HepG2 (cell line): Measurements from ENCODE around the gene SIRT7. TPM values are rescaled to one million over a fixed set of nuclear protein-coding genes. Genes with fewer than 3 reads are reported as not detected.

Experiments used
- CEBPG ChIP-seq: IDR thresholded peaks from 2 replicates; pipeline ENCODE4 v1.6.1; 2016
- JDP2 ChIP-seq: sonication (generic); formaldehyde crosslinking; IDR thresholded peaks from 2 replicates; pipeline ENCODE4 v1.8.1; 2022; ENCODE audit warnings: missing genetic modification reagents, borderline replicate concordance
- KDM4B ChIP-seq: sonication (generic); formaldehyde crosslinking; IDR thresholded peaks from 2 replicates; pipeline ENCODE4 v1.4.0; 2020; ENCODE audit warnings: missing genetic modification reagents
- NFATC3 ChIP-seq: sonication (generic); formaldehyde crosslinking; IDR thresholded peaks from 2 replicates; pipeline ENCODE4 v1.5.1; 2020; ENCODE audit warnings: mild to moderate bottlenecking, missing genetic modification reagents
- NFKBIZ ChIP-seq: IDR thresholded peaks from 2 replicates; pipeline ENCODE4 v1.6.1; 2018; ENCODE audit warnings: missing genetic modification reagents, missing compliant biosample characterization
- POLR2AphosphoS2 ChIP-seq: IDR thresholded peaks from 2 replicates; pipeline ENCODE4 v1.6.1; 2011; ENCODE audit warnings: low read depth, low read length, improper control_type of control experiment
- POLR2G ChIP-seq: fragments of 200-400 bp; formaldehyde crosslinking; IDR thresholded peaks from 2 replicates; pipeline ENCODE4 v1.6.1; 2018; ENCODE audit warnings: mild to moderate bottlenecking, low read depth, low read length, moderate library complexity
- SP2 ChIP-seq: sonication (generic); formaldehyde crosslinking; IDR thresholded peaks from 2 replicates; pipeline ENCODE4 v1.5.1; 2020; ENCODE audit warnings: mild to moderate bottlenecking, missing genetic modification reagents
- ZC3H13 ChIP-seq: sonication (generic); formaldehyde crosslinking; IDR thresholded peaks from 2 replicates; pipeline ENCODE4 v1.8.1; 2023; ENCODE audit warnings: mild to moderate bottlenecking, missing genetic modification reagents, moderate library complexity
- ZNF335 ChIP-seq: sonication (generic); formaldehyde crosslinking; IDR thresholded peaks from 2 replicates; pipeline ENCODE4 v1.4.0; 2020; ENCODE audit warnings: missing genetic modification reagents
- ZNF577 ChIP-seq: sonication (generic); formaldehyde crosslinking; IDR thresholded peaks from 2 replicates; pipeline ENCODE4 v1.4.0; 2020; ENCODE audit warnings: mild to moderate bottlenecking, low read depth, missing genetic modification reagents, borderline replicate concordance
- polyA plus RNA-seq, 8 experiments: library from polyadenylated mRNA; depleted of rRNA in 3 of 8; stranded (reverse) in 7 of 8; unstranded in 1 of 8; fragments of >200 nt; fragmentation: Illumina TruSeq in 4 of 8; extraction: Trizol in 4 of 8; gene quantifications; 2 replicates each; pipeline versions ENCODE4 v1.2.1 to v1.2.3, GENCODE V29; 2011 to 2016; ENCODE audit warnings: low read depth in 4 of 8, missing spikeins in 1 of 8, mixed read lengths in 1 of 8; ENCODE audit not compliant: insufficient read depth in 1 of 8
- total RNA-seq, 5 experiments: library from RNA; depleted of rRNA; stranded (reverse); fragments of >200 nt; fragmentation: Illumina TruSeq; extraction: Trizol; gene quantifications; 2 replicates each; pipeline ENCODE4 v1.2.3, GENCODE V29; 2016; ENCODE audit warnings: low read depth in 1 of 5
- TF ChIP-seq, protein P1 (sequence below): sonication (generic); formaldehyde crosslinking; IDR thresholded peaks from 2 replicates; pipeline ENCODE4 v1.4.0; 2020; ENCODE audit warnings: missing genetic modification reagents, borderline replicate concordance
- TF ChIP-seq, protein P2 (sequence below): sonication (generic); formaldehyde crosslinking; IDR thresholded peaks from 2 replicates; pipeline ENCODE4 v1.5.1; 2020; ENCODE audit warnings: missing genetic modification reagents, mild to moderate bottlenecking, borderline replicate concordance
- TF ChIP-seq, protein P3 (sequence below): sonication (generic); formaldehyde crosslinking; IDR thresholded peaks from 2 replicates; pipeline ENCODE4 v1.4.0; 2020; ENCODE audit warnings: missing genetic modification reagents
- TF ChIP-seq, protein P4 (sequence below): sonication (generic); formaldehyde crosslinking; IDR thresholded peaks from 2 replicates; pipeline ENCODE4 v1.8.0; 2022; ENCODE audit warnings: mild to moderate bottlenecking, missing genetic modification reagents, moderate library complexity
- TF ChIP-seq, protein P5 (sequence below): sonication (generic); formaldehyde crosslinking; conservative IDR thresholded peaks from 2 replicates; pipeline ENCODE4 v1.8.0; 2022; ENCODE audit warnings: mild to moderate bottlenecking, moderate library complexity, missing genetic modification reagents
- TF ChIP-seq, protein P6 (sequence below): conservative IDR thresholded peaks from 2 replicates; pipeline ENCODE4 v1.6.1; 2018; ENCODE audit warnings: missing genetic modification reagents

SIRT7 gene
- total and polyA plus RNA-seq, 2 of the 13 experiments (the other 11 are each of a cell fraction or from before 2014, with no cell fraction given): 8.3 to 24.8 TPM

DNA sequence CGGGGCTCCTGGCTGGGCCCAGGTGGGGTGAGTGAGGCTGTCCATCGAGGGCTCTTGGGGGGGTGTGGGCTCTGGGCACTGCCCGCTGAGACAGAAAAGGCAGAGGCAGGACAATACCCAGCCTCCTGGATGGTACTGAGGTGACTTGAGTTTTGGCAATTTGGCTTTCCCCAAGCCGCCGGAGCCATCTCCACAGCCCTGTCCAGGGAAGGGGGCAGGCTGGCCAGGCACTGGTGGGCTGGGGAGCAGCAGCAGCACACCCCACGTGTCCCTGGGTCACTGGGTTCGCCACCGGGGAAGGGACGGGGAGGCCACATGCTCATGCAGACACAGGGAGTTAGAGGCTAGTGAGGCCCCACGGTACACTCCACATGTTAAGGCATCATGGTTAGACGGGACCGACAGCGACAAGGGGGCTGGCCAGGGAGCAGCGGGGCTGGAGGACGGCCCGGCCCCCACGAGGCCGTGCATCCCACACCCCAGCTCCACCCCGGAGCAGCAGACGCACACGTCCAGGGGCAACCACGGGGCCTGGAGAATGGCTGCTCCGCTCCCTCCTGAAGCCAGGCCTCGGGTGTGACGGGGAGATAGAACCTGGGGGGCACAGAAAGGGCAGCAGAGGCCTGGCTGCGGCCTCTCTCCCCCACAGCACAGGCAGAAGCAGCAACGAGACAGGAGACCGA lies 49.8 kb downstream of the SIRT7 start (continued):
- TF ChIP-seq JDP2 (CRISPR knock-in tag) (no peak; the same call in 1 of the 2 replicates), NFATC3 (0 out of 2 replicates have a peak, but pooled peaks have one; percentile 4), ZNF577 (no peak), POLR2G (peak; percentile 77), ZC3H13 (CRISPR knock-in tag) (peak; percentile 98), ZNF335 (CRISPR knock-in tag) (no peak; the same call in 1 of the 2 replicates), SP2 (CRISPR knock-in tag) (no peak), CEBPG (no peak), NFKBIZ (CRISPR knock-in tag) (0 out of 2 replicates have a peak, but pooled peaks have one; percentile 23), KDM4B (0 out of 2 replicates have a peak, but pooled peaks have one; percentile 20), POLR2AphosphoS2 (no peak; the same call in 1 of the 2 replicates)
- TF ChIP-seq, protein P1, sequence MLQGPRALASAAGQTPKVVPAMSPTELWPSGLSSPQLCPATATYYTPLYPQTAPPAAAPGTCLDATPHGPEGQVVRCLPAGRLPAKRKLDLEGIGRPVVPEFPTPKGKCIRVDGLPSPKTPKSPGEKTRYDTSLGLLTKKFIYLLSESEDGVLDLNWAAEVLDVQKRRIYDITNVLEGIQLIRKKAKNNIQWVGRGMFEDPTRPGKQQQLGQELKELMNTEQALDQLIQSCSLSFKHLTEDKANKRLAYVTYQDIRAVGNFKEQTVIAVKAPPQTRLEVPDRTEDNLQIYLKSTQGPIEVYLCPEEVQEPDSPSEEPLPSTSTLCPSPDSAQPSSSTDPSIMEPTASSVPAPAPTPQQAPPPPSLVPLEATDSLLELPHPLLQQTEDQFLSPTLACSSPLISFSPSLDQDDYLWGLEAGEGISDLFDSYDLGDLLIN: peak; percentile 65; the same call in 1 of the 2 replicates
- TF ChIP-seq, protein P2, sequence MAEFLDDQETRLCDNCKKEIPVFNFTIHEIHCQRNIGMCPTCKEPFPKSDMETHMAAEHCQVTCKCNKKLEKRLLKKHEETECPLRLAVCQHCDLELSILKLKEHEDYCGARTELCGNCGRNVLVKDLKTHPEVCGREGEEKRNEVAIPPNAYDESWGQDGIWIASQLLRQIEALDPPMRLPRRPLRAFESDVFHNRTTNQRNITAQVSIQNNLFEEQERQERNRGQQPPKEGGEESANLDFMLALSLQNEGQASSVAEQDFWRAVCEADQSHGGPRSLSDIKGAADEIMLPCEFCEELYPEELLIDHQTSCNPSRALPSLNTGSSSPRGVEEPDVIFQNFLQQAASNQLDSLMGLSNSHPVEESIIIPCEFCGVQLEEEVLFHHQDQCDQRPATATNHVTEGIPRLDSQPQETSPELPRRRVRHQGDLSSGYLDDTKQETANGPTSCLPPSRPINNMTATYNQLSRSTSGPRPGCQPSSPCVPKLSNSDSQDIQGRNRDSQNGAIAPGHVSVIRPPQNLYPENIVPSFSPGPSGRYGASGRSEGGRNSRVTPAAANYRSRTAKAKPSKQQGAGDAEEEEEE (CRISPR knock-in tag): no peak
- TF ChIP-seq, protein P3, sequence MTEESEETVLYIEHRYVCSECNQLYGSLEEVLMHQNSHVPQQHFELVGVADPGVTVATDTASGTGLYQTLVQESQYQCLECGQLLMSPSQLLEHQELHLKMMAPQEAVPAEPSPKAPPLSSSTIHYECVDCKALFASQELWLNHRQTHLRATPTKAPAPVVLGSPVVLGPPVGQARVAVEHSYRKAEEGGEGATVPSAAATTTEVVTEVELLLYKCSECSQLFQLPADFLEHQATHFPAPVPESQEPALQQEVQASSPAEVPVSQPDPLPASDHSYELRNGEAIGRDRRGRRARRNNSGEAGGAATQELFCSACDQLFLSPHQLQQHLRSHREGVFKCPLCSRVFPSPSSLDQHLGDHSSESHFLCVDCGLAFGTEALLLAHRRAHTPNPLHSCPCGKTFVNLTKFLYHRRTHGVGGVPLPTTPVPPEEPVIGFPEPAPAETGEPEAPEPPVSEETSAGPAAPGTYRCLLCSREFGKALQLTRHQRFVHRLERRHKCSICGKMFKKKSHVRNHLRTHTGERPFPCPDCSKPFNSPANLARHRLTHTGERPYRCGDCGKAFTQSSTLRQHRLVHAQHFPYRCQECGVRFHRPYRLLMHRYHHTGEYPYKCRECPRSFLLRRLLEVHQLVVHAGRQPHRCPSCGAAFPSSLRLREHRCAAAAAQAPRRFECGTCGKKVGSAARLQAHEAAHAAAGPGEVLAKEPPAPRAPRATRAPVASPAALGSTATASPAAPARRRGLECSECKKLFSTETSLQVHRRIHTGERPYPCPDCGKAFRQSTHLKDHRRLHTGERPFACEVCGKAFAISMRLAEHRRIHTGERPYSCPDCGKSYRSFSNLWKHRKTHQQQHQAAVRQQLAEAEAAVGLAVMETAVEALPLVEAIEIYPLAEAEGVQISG (CRISPR knock-in tag): peak; percentile 43; the same call in 1 of the 2 replicates
- TF ChIP-seq, protein P4, sequence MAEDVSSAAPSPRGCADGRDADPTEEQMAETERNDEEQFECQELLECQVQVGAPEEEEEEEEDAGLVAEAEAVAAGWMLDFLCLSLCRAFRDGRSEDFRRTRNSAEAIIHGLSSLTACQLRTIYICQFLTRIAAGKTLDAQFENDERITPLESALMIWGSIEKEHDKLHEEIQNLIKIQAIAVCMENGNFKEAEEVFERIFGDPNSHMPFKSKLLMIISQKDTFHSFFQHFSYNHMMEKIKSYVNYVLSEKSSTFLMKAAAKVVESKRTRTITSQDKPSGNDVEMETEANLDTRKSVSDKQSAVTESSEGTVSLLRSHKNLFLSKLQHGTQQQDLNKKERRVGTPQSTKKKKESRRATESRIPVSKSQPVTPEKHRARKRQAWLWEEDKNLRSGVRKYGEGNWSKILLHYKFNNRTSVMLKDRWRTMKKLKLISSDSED: peak; percentile 41; the same call in 1 of the 2 replicates
- TF ChIP-seq, protein P5, sequence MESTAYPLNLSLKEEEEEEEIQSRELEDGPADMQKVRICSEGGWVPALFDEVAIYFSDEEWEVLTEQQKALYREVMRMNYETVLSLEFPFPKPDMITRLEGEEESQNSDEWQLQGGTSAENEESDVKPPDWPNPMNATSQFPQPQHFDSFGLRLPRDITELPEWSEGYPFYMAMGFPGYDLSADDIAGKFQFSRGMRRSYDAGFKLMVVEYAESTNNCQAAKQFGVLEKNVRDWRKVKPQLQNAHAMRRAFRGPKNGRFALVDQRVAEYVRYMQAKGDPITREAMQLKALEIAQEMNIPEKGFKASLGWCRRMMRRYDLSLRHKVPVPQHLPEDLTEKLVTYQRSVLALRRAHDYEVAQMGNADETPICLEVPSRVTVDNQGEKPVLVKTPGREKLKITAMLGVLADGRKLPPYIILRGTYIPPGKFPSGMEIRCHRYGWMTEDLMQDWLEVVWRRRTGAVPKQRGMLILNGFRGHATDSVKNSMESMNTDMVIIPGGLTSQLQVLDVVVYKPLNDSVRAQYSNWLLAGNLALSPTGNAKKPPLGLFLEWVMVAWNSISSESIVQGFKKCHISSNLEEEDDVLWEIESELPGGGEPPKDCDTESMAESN (CRISPR knock-in tag): peak; percentile 19; the same call in 1 of the 2 replicates
- TF ChIP-seq, protein P6, sequence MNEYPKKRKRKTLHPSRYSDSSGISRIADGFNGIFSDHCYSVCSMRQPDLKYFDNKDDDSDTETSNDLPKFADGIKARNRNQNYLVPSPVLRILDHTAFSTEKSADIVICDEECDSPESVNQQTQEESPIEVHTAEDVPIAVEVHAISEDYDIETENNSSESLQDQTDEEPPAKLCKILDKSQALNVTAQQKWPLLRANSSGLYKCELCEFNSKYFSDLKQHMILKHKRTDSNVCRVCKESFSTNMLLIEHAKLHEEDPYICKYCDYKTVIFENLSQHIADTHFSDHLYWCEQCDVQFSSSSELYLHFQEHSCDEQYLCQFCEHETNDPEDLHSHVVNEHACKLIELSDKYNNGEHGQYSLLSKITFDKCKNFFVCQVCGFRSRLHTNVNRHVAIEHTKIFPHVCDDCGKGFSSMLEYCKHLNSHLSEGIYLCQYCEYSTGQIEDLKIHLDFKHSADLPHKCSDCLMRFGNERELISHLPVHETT: peak; percentile 59
